Epithelial cell of proximal tubule (primary cell): ENCODE measurements around the gene SPIN4. TPM values are rescaled to one million over a fixed set of nuclear protein-coding genes. Genes with fewer than 3 reads are reported as not detected.

ENCODE experiments used
- DNase-seq: peaks from one replicate; pipeline ENCODE4 v3.0.0-alpha.2; 2011; ENCODE audit warnings: low read depth
- H3K4me3 ChIP-seq: 2 replicates; pipeline ENCODE4 v1.5.1; 2011; ENCODE audit warnings: low read depth, mild to moderate bottlenecking, low read length
- total RNA-seq: library from RNA; depleted of rRNA; stranded (reverse); fragments of >200 nt; gene quantifications from 2 replicates; pipeline ENCODE4 v1.2.3, GENCODE V29; 2015
- TF ChIP-seq, protein P1 (sequence below): conservative IDR thresholded peaks from 2 replicates; pipeline ENCODE4 v1.5.1; 2012; ENCODE audit warnings: low read depth, mild to moderate bottlenecking, low read length

SPIN4 gene
- total RNA-seq, 1 donor from 2014 or later, result 5.8 TPM

DNA sequence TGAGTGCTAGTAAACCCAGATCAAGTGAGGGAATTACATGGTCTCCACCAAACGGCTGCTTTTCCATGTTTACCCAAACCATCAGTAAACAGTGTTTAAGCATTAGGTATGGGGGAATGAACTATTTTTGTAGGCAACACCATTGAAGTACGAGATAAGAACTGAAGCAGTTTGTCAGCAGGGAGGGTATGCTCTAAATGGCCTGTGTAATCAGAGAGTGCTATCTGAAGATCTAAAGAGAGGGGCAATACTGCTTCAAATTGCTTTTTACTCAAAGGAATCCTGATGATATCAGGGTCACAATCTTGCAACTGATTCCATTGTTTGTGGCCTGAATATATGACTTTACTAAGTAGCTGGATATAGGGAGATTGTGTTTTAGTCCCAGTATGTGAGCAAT, 10.4 kb upstream of the SPIN4 start:
- no peak for DNase-seq
- TF ChIP-seq, protein P1, sequence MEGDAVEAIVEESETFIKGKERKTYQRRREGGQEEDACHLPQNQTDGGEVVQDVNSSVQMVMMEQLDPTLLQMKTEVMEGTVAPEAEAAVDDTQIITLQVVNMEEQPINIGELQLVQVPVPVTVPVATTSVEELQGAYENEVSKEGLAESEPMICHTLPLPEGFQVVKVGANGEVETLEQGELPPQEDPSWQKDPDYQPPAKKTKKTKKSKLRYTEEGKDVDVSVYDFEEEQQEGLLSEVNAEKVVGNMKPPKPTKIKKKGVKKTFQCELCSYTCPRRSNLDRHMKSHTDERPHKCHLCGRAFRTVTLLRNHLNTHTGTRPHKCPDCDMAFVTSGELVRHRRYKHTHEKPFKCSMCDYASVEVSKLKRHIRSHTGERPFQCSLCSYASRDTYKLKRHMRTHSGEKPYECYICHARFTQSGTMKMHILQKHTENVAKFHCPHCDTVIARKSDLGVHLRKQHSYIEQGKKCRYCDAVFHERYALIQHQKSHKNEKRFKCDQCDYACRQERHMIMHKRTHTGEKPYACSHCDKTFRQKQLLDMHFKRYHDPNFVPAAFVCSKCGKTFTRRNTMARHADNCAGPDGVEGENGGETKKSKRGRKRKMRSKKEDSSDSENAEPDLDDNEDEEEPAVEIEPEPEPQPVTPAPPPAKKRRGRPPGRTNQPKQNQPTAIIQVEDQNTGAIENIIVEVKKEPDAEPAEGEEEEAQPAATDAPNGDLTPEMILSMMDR, result no peak
- H3K4me3 ChIP-seq, result no peak overlapping the region

DNA sequence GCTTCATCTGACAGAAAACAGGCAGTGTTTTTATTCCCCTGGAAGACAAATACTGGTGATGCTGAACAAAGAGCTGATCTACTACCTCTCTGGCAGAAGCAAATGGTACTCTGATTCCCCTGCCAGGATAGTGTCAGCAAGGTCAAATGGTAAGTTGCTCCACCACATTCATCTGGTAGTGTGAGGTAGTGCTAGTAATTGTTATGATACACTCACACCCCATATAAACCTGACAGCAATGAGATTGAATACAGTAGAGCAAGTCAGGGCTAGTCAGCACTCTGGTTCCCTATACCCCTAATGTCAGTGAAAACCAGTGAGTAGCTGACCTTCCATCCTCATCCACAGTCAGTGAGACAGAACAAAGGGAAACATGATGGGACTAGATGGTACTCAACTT, 3.4 kb upstream of the SPIN4 start:
- no peak overlapping the region for H3K4me3 ChIP-seq
- DNase-seq, result no peak

DNA sequence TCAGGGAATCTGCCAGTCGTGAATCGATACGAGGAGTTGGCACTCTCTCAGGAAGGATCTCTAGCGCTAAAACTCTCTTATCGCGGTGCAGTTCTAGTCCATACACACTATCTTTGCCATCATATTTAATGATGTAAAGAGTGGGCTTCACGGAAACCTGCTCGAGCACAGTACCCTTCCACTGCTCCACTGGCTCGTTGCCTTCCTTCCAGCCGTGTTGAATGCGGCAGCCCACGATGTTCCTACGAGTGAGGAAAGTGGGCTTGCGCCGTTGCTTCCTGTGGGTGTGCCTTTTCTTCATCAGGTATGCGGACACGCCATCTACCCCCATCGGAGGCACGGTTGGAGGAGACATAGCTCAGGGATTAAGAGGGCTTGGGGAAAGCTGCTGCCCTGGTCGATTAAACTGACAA, 661 bp downstream of the SPIN4 start:
- H3K4me3 ChIP-seq, result peak overlapping the region; percentile 61
- no peak for DNase-seq
- TF ChIP-seq, protein P1, result no peak

More for the DNA sequence above, 3.4 kb upstream of the SPIN4 start:
- TF ChIP-seq, protein P1, result no peak

DNA sequence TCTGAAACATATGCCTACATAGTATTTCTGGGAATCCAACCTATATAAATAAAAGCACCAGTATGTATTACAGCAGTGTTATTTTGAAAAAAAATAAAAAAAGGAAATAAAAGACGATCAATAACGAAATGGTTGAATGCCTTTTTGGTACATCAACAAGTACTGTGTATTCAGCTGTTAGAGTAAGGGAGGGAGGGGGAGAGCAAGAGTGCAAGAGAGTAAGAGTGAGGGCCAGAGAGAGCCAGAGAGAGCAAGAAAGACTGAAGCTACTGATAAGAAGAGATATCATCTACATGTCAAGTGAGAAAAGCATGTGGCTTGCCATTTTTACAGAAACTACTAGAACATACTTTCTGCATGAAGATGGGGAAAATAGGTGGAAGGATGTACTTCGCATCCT, 1.8 kb downstream of the SPIN4 start:
- TF ChIP-seq, protein P1, result no peak

DNA sequence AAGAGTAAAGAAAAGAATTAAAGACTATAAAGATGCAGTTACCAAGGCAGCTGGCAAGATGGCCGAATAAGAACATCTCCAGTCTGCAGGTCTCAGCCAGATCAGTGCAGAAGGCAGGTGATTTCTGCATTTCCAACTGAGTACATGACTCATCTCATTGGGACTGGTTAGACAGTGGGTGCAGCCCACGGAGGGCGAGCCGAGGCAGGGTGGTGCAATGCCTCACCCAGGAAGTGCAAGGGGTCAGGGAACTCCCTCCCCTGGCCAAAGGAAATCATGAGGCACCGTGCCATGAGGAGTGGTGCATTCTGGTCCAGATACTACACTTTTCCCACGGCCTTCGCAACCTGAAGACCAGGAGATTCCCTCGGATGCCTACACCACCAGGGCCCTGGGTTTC, 20.5 kb downstream of the SPIN4 start:
- TF ChIP-seq, protein P1, result no peak
- DNase-seq, result no peak
- no peak overlapping the region for H3K4me3 ChIP-seq

More for the DNA sequence above, 1.8 kb downstream of the SPIN4 start:
- H3K4me3 ChIP-seq, result no peak overlapping the region
- DNase-seq, result no peak

DNA sequence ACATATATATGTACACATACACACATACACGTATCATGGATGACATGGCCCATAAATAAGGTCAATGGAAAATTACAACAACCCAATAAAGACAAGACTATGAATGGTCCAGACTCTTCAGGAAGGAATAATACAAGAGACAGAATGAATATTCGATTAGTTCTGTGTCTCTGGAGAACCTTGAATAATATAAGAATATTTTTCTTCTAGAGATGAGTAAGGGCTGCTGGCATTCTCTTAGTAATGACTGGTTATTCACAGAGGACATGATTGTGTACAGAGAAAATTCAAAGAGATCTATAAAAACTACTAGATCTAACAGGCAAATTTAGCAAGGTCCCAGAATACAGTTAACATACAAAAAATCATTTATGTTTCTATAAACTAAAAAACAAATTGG, 23.3 kb downstream of the SPIN4 start:
- no peak for DNase-seq
- TF ChIP-seq, protein P1, result no peak
- no peak overlapping the region for H3K4me3 ChIP-seq

DNA sequence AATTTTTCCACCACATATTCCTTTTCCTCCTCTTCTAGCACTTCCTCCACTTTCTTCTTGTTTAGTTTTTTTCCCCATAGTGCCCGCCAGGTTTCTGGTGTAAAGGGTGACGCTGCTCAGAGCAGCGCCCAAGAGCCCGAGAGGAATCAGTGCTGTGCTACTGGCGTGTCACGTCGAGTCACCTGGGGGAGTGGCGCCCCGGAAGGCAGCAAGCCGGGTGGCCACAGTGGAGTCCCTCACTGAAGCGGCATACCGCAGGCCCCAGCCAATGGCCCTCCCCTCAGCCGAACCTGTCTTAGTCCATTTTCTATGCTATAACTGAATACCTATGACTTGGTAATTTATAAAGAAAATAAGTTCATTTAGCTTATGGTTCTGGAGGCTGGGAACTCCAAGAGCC, 51.5 kb downstream of the SPIN4 start:
- no peak overlapping the region for H3K4me3 ChIP-seq
- TF ChIP-seq, protein P1, result no peak
- no peak for DNase-seq
